Measurements from ENCODE around the gene TNF. TPM values are rescaled to one million over a fixed set of nuclear protein-coding genes. Genes with fewer than 3 reads are reported as not detected.

TNF gene
- total and polyA plus RNA-seq, 2 of the 13 experiments (the other 11 are each of a cell fraction or from before 2014, with no cell fraction given): not detected

GRCh38 chr6:31619805-31620585, 44.6 kb downstream of the TNF start (continued):
- no peak for TF ChIP-seq DZIP1 (CRISPR knock-in tag; IDR thresholded peaks at IDR 0.05)
- TF ChIP-seq GLMP (CRISPR knock-in tag; IDR thresholded peaks at IDR 0.05; ENCODE audit: borderline replicate concordance): no peak
- TF ChIP-seq HDAC6 (IDR thresholded peaks at IDR 0.05; ENCODE audit: low read depth, low read length): no peak
- TF ChIP-seq ZNF30 (CRISPR knock-in tag; IDR thresholded peaks at IDR 0.05): no peak
- TF ChIP-seq STAG1 (CRISPR knock-in tag; IDR thresholded peaks at IDR 0.05): no peak
- 0 out of 2 replicates have a peak, but pooled peaks have one; percentile 89 for TF ChIP-seq ZNF615 (CRISPR knock-in tag; IDR thresholded peaks at IDR 0.05; ENCODE audit: borderline replicate concordance)
- TF ChIP-seq GLI4 (CRISPR knock-in tag; IDR thresholded peaks at IDR 0.05; ENCODE audit: borderline replicate concordance): no peak
- peak; percentile 91 for TF ChIP-seq ARNT2 (CRISPR knock-in tag; IDR thresholded peaks at IDR 0.05; ENCODE audit: low read depth)
- no peak for TF ChIP-seq ZNF33A (CRISPR knock-in tag; IDR thresholded peaks at IDR 0.05; ENCODE audit: borderline replicate concordance)
- no peak for TF ChIP-seq ZFYVE20 (CRISPR knock-in tag; IDR thresholded peaks at IDR 0.05; ENCODE audit: borderline replicate concordance, low read depth)
- peak; percentile 34; the same call in 1 of the 2 replicates for TF ChIP-seq RAD21 (CRISPR knock-in tag; IDR thresholded peaks at IDR 0.05)
- TF ChIP-seq, protein P1, sequence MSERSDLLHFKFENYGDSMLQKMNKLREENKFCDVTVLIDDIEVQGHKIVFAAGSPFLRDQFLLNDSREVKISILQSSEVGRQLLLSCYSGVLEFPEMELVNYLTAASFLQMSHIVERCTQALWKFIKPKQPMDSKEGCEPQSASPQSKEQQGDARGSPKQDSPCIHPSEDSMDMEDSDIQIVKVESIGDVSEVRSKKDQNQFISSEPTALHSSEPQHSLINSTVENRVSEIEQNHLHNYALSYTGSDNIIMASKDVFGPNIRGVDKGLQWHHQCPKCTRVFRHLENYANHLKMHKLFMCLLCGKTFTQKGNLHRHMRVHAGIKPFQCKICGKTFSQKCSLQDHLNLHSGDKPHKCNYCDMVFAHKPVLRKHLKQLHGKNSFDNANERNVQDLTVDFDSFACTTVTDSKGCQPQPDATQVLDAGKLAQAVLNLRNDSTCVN (CRISPR knock-in tag; IDR thresholded peaks at IDR 0.05; ENCODE audit: borderline replicate concordance): peak; percentile 84; the same call in 1 of the 2 replicates
- TF ChIP-seq, protein P2, sequence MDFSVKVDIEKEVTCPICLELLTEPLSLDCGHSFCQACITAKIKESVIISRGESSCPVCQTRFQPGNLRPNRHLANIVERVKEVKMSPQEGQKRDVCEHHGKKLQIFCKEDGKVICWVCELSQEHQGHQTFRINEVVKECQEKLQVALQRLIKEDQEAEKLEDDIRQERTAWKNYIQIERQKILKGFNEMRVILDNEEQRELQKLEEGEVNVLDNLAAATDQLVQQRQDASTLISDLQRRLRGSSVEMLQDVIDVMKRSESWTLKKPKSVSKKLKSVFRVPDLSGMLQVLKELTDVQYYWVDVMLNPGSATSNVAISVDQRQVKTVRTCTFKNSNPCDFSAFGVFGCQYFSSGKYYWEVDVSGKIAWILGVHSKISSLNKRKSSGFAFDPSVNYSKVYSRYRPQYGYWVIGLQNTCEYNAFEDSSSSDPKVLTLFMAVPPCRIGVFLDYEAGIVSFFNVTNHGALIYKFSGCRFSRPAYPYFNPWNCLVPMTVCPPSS (IDR thresholded peaks at IDR 0.05): no peak
- TF ChIP-seq THYN1 (CRISPR knock-in tag; IDR thresholded peaks at IDR 0.05; ENCODE audit: borderline replicate concordance, low read depth): 0 out of 2 replicates have a peak, but pooled peaks have one; percentile 45
- peak; percentile 6; the same call in 1 of the 2 replicates for TF ChIP-seq RARA (CRISPR knock-in tag; IDR thresholded peaks at IDR 0.05)
- no peak for TF ChIP-seq SUZ12 (IDR thresholded peaks at IDR 0.05; ENCODE audit: low read depth, low read length)
- TF ChIP-seq SP1 (IDR thresholded peaks at IDR 0.05): no peak
- peak; percentile 92; the same call in 1 of the 2 replicates for TF ChIP-seq SP1 (CRISPR knock-in tag; IDR thresholded peaks at IDR 0.05)
- no peak for TF ChIP-seq ZNF20 (CRISPR knock-in tag; IDR thresholded peaks at IDR 0.05)
- no peak for TF ChIP-seq SSRP1 (CRISPR knock-in tag; IDR thresholded peaks at IDR 0.05)
- no peak for TF ChIP-seq PCBP2 (optimal IDR thresholded peaks at IDR 0.05; ENCODE audit: low read depth, low read length, poor library complexity, severe bottlenecking)
- no peak for TF ChIP-seq SATB2 (CRISPR knock-in tag; IDR thresholded peaks at IDR 0.05)
- no peak for TF ChIP-seq SRSF4 (IDR thresholded peaks at IDR 0.05; ENCODE audit: low read depth, low read length, poor library complexity, severe bottlenecking)
- no peak for TF ChIP-seq ZNF468 (CRISPR knock-in tag; IDR thresholded peaks at IDR 0.05)
